Ectodermal cell (in vitro differentiated cells): Measurements from ENCODE around the gene PHOSPHO1.

Source experiments
- H3K27ac ChIP-seq: 2 replicates; pipeline ENCODE4 v1.7.0; 2013; ENCODE audit warnings: mild to moderate bottlenecking, low read depth, low read length; ENCODE audit not compliant: insufficient read depth, poor library complexity, severe bottlenecking
- H3K27me3 ChIP-seq: 2 replicates; pipeline ENCODE4 v1.7.0; 2013; ENCODE audit warnings: mild to moderate bottlenecking, low read length; ENCODE audit not compliant: insufficient read depth, control insufficient read depth, poor library complexity, severe bottlenecking
- H3K36me3 ChIP-seq: one replicate; pipeline ENCODE4 v1.7.0; 2013; ENCODE audit warnings: low read length; ENCODE audit not compliant: control insufficient read depth, insufficient read depth
- H3K4me1 ChIP-seq: one replicate; pipeline ENCODE4 v1.7.0; 2013; ENCODE audit warnings: low read length; ENCODE audit not compliant: control insufficient read depth, insufficient read depth
- H3K4me3 ChIP-seq: 2 replicates; pipeline ENCODE4 v1.7.0; 2013; ENCODE audit warnings: low read depth, low read length, control low read depth; ENCODE audit not compliant: insufficient read depth
- H3K9me3 ChIP-seq: 2 replicates; pipeline ENCODE4 v1.7.0; 2013; ENCODE audit warnings: mild to moderate bottlenecking, low read length, moderate library complexity; ENCODE audit not compliant: control insufficient read depth
- WGBS, 2 experiments: methylation state at CpG; one replicate each; pipeline ENCODE4 v1.1.7; 2013; ENCODE audit warnings: missing lambda C conversion rate in 2 of 2; 5-methylcytosine and 5-hydroxymethylcytosine counted together

PHOSPHO1 gene

DNA sequence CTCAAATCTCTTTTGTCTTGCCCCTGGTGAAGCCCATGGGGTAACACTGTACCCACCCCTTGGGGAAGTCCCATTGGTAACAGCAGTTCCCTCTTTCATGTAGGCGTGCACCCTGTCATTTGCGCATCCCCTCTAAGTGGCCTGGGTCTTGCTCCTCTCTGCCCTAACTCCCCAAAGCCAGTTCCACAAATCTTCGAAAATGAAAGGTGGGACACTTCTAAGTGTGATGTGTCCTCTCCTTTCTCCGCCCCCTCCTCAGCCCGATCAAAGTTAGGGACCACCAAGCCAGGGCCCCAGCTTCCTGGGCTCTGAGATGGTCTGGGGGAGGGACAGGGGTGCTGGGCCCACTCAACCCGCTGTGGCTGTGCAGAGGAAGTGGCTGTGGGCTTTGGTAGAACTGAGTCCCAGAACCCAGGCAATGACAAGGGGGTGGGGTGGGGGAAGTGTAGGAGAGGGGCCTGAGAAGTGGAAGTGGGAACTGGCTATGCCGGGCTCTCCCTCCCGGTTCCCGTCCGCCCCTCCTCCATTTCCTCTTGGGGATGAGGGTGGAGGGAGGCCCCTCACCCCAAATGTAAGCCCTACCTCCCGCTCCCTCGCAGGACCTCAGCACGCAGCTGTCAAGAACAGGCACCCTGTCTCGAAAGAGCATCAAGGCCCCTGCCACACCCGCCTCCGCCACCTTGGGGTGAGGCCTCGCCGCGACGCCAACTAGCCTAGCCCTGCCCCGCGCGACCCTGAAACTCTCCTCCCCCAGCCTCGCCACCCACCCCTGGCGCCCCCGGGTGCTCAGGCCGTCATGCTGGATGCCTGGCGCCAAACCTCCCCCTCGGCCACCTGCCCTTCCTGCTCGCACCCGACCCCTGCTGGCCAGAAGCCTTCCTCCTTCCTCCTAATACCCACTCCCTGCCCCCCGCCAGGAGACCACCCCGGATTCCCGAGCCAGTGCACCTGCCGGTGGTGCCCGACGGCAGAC, 11.4 kb downstream of the PHOSPHO1 start:
- Histone ChIP-seq H3K27me3 (peaks cover 27% of the 10 kb centered on the region), H3K27ac (no peak overlapping the region), H3K4me1 (peaks cover 11% of the 10 kb centered on the region), H3K36me3 (no peaks in the 10 kb centered on the region), H3K9me3 (no peaks in the 10 kb centered on the region), H3K4me3 (no peak overlapping the region)
- WGBS, 2 experiments, result 88 to 89% methylated on average over 37 of the region's 37 CpGs

DNA sequence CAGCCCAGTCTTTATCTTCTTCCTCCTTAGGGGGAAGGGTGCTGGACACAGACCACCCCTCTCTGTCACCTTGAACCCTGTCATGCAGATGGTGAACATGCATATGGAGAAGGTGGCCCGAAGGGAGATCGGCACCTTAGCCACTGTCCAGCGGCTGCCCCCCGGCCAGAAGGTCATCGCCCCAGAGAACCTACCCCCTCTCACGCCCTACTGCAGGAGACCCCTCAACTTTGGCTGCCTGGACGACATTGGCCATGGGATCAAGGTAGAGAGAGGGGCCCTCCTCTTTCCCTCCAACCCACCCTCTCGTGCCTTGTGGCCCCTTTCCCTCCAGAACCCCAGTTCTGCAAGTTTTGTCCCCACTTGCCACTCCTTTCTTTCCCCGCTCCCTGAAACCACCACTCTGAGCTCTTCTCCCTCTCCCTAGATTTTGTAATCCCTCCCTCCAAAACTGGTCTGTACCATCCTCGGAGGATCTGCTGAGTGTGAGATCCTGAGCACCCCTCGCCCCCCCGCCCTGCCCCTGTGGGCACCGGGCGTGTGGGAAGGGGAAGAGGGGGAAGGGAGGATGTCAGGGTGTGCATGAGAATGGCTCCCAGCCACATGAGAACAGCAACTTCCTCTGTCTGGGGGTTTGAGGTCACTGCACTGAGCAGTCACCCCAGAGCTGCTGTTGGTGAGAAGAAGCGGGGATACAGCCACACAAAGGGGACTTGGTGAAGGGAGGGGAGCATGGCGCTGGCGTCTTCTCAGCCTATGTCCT, 12.8 kb downstream of the PHOSPHO1 start:
- Histone ChIP-seq H3K4me1 (no peaks in the 10 kb centered on the region), H3K27me3 (peaks cover 13% of the 10 kb centered on the region), H3K9me3 (no peaks in the 10 kb centered on the region), H3K4me3 (no peak overlapping the region), H3K27ac (no peak overlapping the region), H3K36me3 (no peaks in the 10 kb centered on the region)
- 87 to 88% methylated on average over 17 of the region's 17 CpGs for WGBS, 2 experiments

DNA sequence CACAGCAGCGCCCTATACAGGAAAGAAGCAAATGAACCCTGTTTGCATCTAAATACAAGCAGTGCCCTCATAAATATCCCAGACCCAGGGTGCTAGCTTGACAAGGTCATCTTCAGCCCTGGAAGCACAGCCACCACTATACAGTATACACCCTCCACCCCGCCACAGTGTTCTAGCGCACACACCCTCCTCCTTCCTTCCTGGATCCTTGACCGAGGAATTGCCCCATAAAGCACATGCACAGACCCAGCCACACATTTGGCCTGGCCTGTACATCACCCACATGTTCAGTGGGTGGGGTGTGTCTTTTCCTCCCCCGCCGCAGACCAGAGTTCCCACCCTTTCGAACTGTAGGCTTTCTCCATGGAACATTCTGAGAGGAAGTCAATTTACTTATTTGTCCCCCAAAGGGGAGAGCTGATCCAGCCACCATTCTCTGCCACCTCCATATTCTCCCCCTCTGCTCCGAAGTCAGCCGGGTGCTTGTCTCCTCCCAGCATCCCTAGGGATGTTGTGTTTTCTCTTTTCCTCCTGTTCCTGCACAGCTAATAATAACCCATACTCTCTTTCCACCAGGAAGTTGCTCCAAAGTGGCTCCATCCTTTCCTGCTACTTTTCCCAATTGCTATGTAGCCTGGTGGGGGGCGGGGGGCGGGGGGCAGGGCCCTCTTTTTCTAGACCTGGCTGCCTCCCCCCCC, 13.5 kb downstream of the PHOSPHO1 start:
- Histone ChIP-seq H3K27me3 (peaks cover 6% of the 10 kb centered on the region), H3K36me3 (no peaks in the 10 kb centered on the region), H3K27ac (no peak overlapping the region), H3K9me3 (no peaks in the 10 kb centered on the region), H3K4me1 (no peaks in the 10 kb centered on the region), H3K4me3 (no peak overlapping the region)
- 90 to 94% methylated on average over 11 of the region's 11 CpGs for WGBS, 2 experiments

- Histone ChIP-seq H3K4me1 (no peaks in the 10 kb centered on the region), H3K9me3 (no peaks in the 10 kb centered on the region), H3K4me3 (no peak overlapping the region), H3K27me3 (no peaks in the 10 kb centered on the region), H3K27ac (no peak overlapping the region), H3K36me3 (no peaks in the 10 kb centered on the region)
- 92 to 93% methylated on average over 13 of the region's 13 CpGs for WGBS, 2 experiments
These were observed 14.1 kb downstream of the PHOSPHO1 start for GRCh38 chr17:49216482-49216881.

DNA sequence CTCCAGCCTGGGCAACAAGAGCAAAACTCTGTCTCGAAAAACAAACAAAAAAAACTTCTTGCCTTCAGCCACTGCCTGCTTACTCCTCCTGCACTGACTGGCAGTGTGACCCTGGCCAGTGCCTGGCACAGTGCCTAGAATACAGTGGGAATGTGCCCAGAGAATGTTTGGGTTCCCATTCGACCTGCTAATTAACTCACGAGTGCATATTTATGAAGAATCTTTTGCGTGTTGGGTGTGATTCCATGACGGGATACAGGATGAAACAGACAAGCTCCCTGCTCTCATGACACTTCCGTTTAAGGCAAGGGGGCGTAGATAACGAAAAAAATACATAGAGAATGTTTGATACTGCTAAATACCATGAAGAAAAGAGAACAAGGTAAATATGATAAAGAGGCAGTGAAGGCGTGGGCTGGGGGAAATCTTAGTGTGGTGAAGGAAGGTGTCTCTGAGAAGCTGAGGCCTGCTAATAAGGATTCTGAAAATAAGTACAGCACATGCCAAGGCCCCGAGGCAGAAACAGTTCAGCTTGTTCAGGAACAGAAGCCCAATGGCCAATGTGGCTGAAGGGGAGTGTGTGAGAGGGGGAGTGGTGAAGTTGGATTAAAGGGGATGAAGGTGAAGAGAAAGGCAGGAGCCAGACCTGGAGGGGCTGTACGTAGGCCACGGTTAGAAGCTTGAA, 15.8 kb downstream of the PHOSPHO1 start:
- H3K27me3 ChIP-seq, result no peaks in the 10 kb centered on the region
- no peak overlapping the region for H3K27ac ChIP-seq
- H3K36me3 ChIP-seq, result no peaks in the 10 kb centered on the region
- H3K4me1 ChIP-seq, result peaks cover 10% of the 10 kb centered on the region
- H3K9me3 ChIP-seq, result no peaks in the 10 kb centered on the region
- no peak overlapping the region for H3K4me3 ChIP-seq
- 84 to 87% methylated on average over 12 of the region's 12 CpGs for WGBS, 2 experiments

- WGBS, 2 experiments, result 81 to 89% methylated on average over 2 of the region's 2 CpGs
- H3K27me3 ChIP-seq, result no peaks in the 10 kb centered on the region
- H3K9me3 ChIP-seq, result no peaks in the 10 kb centered on the region
- no peak overlapping the region for H3K4me3 ChIP-seq
- H3K36me3 ChIP-seq, result no peaks in the 10 kb centered on the region
- peaks cover 10% of the 10 kb centered on the region for H3K4me1 ChIP-seq
- H3K27ac ChIP-seq, result no peak overlapping the region
These were observed 16.7 kb downstream of the PHOSPHO1 start for GRCh38 chr17:49213847-49214246.

DNA sequence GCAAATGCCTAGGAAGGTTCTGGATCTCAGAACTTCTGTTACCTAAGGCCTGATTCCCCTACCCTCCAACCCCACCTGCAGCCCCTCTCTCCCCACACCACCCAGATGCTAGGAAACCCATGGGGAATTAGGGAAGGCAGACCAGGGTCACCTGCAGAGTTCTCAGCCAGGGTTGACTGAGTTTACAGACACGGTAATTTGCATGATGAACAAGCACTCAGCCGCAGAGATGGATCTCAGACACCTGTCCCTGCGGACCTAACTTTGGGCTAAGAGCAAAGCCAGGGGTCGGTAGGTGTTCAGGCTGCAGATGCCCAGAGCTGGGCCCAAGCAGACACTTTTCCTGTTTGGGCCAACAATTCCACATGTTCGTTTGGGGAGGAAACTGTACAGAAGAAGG, 17.2 kb downstream of the PHOSPHO1 start:
- no peaks in the 10 kb centered on the region for H3K36me3 ChIP-seq

GRCh38 chr17:49210158-49211029, 20.2 kb downstream of the PHOSPHO1 start, which contains the start of the genes ABI3 and GNGT2:
ABI3 (plus strand) TSS chr17:49210707; CDS start chr17:49210725, 18 bp downstream.
GNGT2 (minus strand) TSS chr17:49210574; CDS start chr17:49207422, 3,152 bp downstream.
- WGBS, 2 experiments, result 48 to 49% methylated on average over 22 of the region's 22 CpGs
- H3K27me3 ChIP-seq, result no peaks in the 10 kb centered on the region
- peaks cover 10% of the 10 kb centered on the region for H3K4me1 ChIP-seq
- no peaks in the 10 kb centered on the region for H3K9me3 ChIP-seq
- H3K36me3 ChIP-seq, result no peaks in the 10 kb centered on the region
- H3K4me3 ChIP-seq, result no peak within 1 kb of the TSS
- no peak within 1 kb of the TSS for H3K27ac ChIP-seq

More for the DNA sequence above, 17.2 kb downstream of the PHOSPHO1 start:
- no peaks in the 10 kb centered on the region for H3K27me3 ChIP-seq
- H3K4me1 ChIP-seq, result peaks cover 10% of the 10 kb centered on the region
- 84% methylated on average over 5 of the region's 5 CpGs for whole genome bisulfite sequencing, 2 experiments
- no peak overlapping the region for H3K27ac ChIP-seq
- H3K4me3 ChIP-seq, result no peak overlapping the region
- H3K9me3 ChIP-seq, result no peaks in the 10 kb centered on the region

DNA sequence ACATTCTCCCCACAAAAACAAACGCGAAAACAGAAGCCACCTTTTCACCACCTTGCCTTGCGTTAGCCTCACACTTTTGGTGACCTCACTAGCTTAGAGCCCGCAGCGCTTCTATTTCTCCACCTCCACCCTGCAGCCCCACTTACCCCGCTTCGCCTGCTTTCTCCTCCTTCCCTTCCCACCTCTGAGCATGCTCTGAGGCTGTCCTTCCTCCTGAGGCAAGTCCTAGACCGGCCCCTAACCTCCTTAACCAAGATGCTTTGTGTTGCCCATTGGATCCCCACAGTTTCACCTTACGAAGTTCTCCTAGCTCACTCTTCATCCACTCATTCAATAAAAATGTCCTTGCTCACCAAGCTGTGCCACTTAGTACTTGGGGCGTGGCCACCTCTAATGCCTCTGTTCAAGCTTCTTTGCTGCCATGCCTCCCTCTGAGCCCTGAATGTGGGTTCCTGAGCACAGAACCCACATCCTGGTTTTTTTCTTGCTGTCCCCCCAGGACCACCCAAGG, 21.5 kb downstream of the PHOSPHO1 start:
- no peaks in the 10 kb centered on the region for H3K36me3 ChIP-seq
- H3K27me3 ChIP-seq, result no peaks in the 10 kb centered on the region
- no peak overlapping the region for H3K4me3 ChIP-seq
- 91 to 94% methylated on average over 10 of the region's 10 CpGs for WGBS, 2 experiments
- peaks cover 10% of the 10 kb centered on the region for H3K4me1 ChIP-seq
- H3K9me3 ChIP-seq, result no peaks in the 10 kb centered on the region
- no peak overlapping the region for H3K27ac ChIP-seq
